HCT116 (cell line): ENCODE measurements around the gene ACTA2. TPM values are rescaled to one million over a fixed set of nuclear protein-coding genes. Genes with fewer than 3 reads are reported as not detected.

ENCODE experiments used
- ATAC-seq: fragments of 200-7000 bp; cut with Tn5 transposase; 2 replicates; pipeline ENCODE4 v1.9.1; 2020; ENCODE audit warnings: mild to moderate bottlenecking, moderate library complexity
- BruUV-seq: library from RNA; stranded (reverse); fragments of 400-500 nt; replicated peaks from 2 replicates; lab custom pipeline; 2021; lab: Mats Ljungman, UMichigan
- CTCF ChIA-PET: fragments of 300-600 bp; sonication (Branson Sonifier 250); formaldehyde crosslinking; loops from one replicate; lab custom pipeline; 2021; ENCODE audit warnings: antibody characterized with exemption; lab: Charles Lee
- POLR2A ChIA-PET: fragments of 300-600, 350-600 bp; sonication (Branson Sonifier 250); formaldehyde crosslinking; loops from one replicate; lab custom pipeline; 2021; ENCODE audit warnings: antibody characterized with exemption; lab: Charles Lee
- RAD21 ChIA-PET, 2 experiments: fragments of 300-600 bp; sonication (Branson Sonifier 250); formaldehyde crosslinking; loops; one replicate each; lab custom pipeline; 2023; ENCODE audit warnings: low total read pairs in 2 of 2; ENCODE audit not compliant: uncharacterized antibody in 2 of 2, unreplicated experiment in 2 of 2, low non-redundant PET in 1 of 2; lab: Charles Lee
- DNase-seq: peaks from one replicate; pipeline ENCODE4 v3.0.0-alpha.2; 2010; ENCODE audit warnings: low read depth, low spot score
- H2AFZ ChIP-seq: fragments of 200-600 bp; shearing (Covaris generic), sonication (generic); 2 replicates; pipeline ENCODE4 v1.6.1; 2017; ENCODE audit warnings: low read depth, mixed run types, mixed read lengths, antibody characterized with exemption, low read length; ENCODE audit not compliant: poor library complexity, severe bottlenecking
- H3K27ac ChIP-seq: 2 replicates; pipeline ENCODE4 v1.5.1; 2012; ENCODE audit warnings: low read depth, low read length
- H3K27me3 ChIP-seq: fragments of 200-600 bp; sonication (generic); 2 replicates; pipeline ENCODE4 v1.6.1; 2016; ENCODE audit warnings: mixed run types, low read length, mixed read lengths; ENCODE audit not compliant: insufficient read depth
- H3K36me3 ChIP-seq, 2 experiments: fragments of 200-500 bp in 1 of 2; fragments of 200-600 bp in 1 of 2; sonication (Bioruptor generic) in 1 of 2; sonication (generic) in 1 of 2; 2 replicates each; pipeline versions ENCODE4 v1.5.1 to v1.6.1; 2014 to 2016; ENCODE audit warnings: low read length in 2 of 2, inconsistent platforms in 1 of 2, mixed read lengths in 1 of 2, mixed run types in 1 of 2; ENCODE audit not compliant: insufficient read depth in 2 of 2, control insufficient read depth in 1 of 2
- H3K4me1 ChIP-seq, 2 experiments: fragments of 200-600 bp in 1 of 2; sonication (generic) in 1 of 2; 2 replicates each; pipeline versions ENCODE4 v1.5.1 to v1.6.1; 2012 to 2017; ENCODE audit warnings: low read length in 2 of 2, inconsistent platforms in 1 of 2, mild to moderate bottlenecking in 1 of 2, mixed read lengths in 1 of 2, mixed run types in 1 of 2, moderate library complexity in 1 of 2; ENCODE audit not compliant: insufficient read depth in 2 of 2, control insufficient read depth in 1 of 2
- H3K4me2 ChIP-seq: fragments of 200-600 bp; sonication (generic); 2 replicates; pipeline ENCODE4 v1.6.1; 2017; ENCODE audit warnings: mixed run types, low read length, mixed read lengths
- H3K4me3 ChIP-seq, 2 experiments: fragments of 200-600 bp in 1 of 2; sonication (generic) in 1 of 2; replicated peaks in 1 of 2; 2 replicates each; pipeline ENCODE4 v1.5.1; 2011 to 2016; ENCODE audit warnings: low read length in 2 of 2, control low read depth in 1 of 2, low read depth in 1 of 2, mild to moderate bottlenecking in 1 of 2, mixed read lengths in 1 of 2, mixed run types in 1 of 2
- H3K79me2 ChIP-seq: fragments of 200-600 bp; sonication (generic); 2 replicates; pipeline ENCODE4 v1.6.1; 2017; ENCODE audit warnings: mild to moderate bottlenecking, mixed run types, low read length, moderate library complexity, mixed read lengths; ENCODE audit not compliant: insufficient read depth
- H3K9ac ChIP-seq: fragments of 200-600 bp; sonication (generic); 2 replicates; pipeline ENCODE4 v1.6.1; 2016; ENCODE audit warnings: low read length, mixed read lengths
- H3K9me2 ChIP-seq: fragments of 200-600 bp; sonication (generic), shearing (Covaris generic); 2 replicates; pipeline ENCODE4 v1.6.1; 2017; ENCODE audit warnings: mixed run types, mild to moderate bottlenecking, moderate library complexity; ENCODE audit not compliant: insufficient read depth
- H3K9me3 ChIP-seq, 2 experiments: fragments of 200-500 bp in 1 of 2; fragments of 200-600 bp in 1 of 2; sonication (Bioruptor generic) in 1 of 2; sonication (generic) in 1 of 2; 2 replicates each; pipeline ENCODE4 v1.6.1; 2014 to 2017; ENCODE audit warnings: low read length in 2 of 2, mixed read lengths in 2 of 2, inconsistent platforms in 1 of 2, low read depth in 1 of 2, mild to moderate bottlenecking in 1 of 2, mixed run types in 1 of 2, moderate library complexity in 1 of 2; ENCODE audit not compliant: control insufficient read depth in 1 of 2, insufficient read depth in 1 of 2
- H4K20me1 ChIP-seq: fragments of 200-600 bp; sonication (generic), shearing (Covaris generic); 2 replicates; pipeline ENCODE4 v1.6.1; 2017; ENCODE audit warnings: mixed run types, mild to moderate bottlenecking, moderate library complexity; ENCODE audit not compliant: insufficient read depth
- CBX3 ChIP-seq: IDR thresholded peaks from 2 replicates; pipeline ENCODE4 v1.6.1; 2012; ENCODE audit warnings: low read depth
- CEBPB ChIP-seq: IDR thresholded peaks from 2 replicates; pipeline ENCODE4 v1.6.1; 2012; ENCODE audit warnings: low read depth
- EGR1 ChIP-seq: IDR thresholded peaks from 2 replicates; pipeline ENCODE4 v1.6.1; 2012; ENCODE audit warnings: low read depth
- EZH2 ChIP-seq: fragments of 200-600 bp; sonication (generic); IDR thresholded peaks from 2 replicates; pipeline ENCODE4 v1.6.1; 2017; ENCODE audit warnings: antibody characterized with exemption, mixed run types
- EZH2phosphoT487 ChIP-seq: fragments of 200-600 bp; IDR thresholded peaks from 2 replicates; pipeline ENCODE4 v1.6.1; 2018; ENCODE audit warnings: antibody characterized with exemption, borderline replicate concordance
- MAX ChIP-seq: IDR thresholded peaks from 2 replicates; pipeline ENCODE4 v1.6.1; 2012
- POLR2AphosphoS5 ChIP-seq: IDR thresholded peaks from 2 replicates; pipeline ENCODE4 v1.6.1; 2011; ENCODE audit warnings: mild to moderate bottlenecking, low read depth, low read length, moderate library complexity
- SIN3A ChIP-seq: IDR thresholded peaks from 2 replicates; pipeline ENCODE4 v1.6.1; 2012; ENCODE audit warnings: low read depth
- TCF7L2 ChIP-seq: IDR thresholded peaks from 2 replicates; pipeline ENCODE4 v1.7.0; 2011; ENCODE audit warnings: borderline replicate concordance, inconsistent platforms; ENCODE audit not compliant: insufficient read depth, insufficient read length; ENCODE audit errors: extremely low read depth
- YY1 ChIP-seq: IDR thresholded peaks from 2 replicates; pipeline ENCODE4 v1.6.1; 2011; ENCODE audit warnings: low read length, low read depth, moderate library complexity, mild to moderate bottlenecking; ENCODE audit not compliant: insufficient replicate concordance; ENCODE audit errors: extremely low read depth
- ZBTB33 ChIP-seq: IDR thresholded peaks from 2 replicates; pipeline ENCODE4 v1.6.1; 2011; ENCODE audit warnings: mild to moderate bottlenecking, low read length, moderate library complexity; ENCODE audit not compliant: insufficient replicate concordance; ENCODE audit errors: extremely low read depth
- ZFX ChIP-seq: fragments of 450-650 bp; IDR thresholded peaks from 2 replicates; pipeline ENCODE4 v1.6.1; 2017
- intact Hi-C: fragments of 100-400 bp; cut with micrococcal nuclease; formaldehyde crosslinking; loops from 2 replicates; pipeline ENCODE4 v1.10.0; 2022
- total RNA-seq: library from RNA; stranded (reverse); gene quantifications from one replicate; pipeline ENCODE4 v1.2.1, GENCODE V29; 2021; ENCODE audit not compliant: unreplicated experiment
- TF ChIP-seq, protein P1 (sequence below): IDR thresholded peaks from 2 replicates; pipeline ENCODE4 v1.6.1; 2012

The ACTA2 gene
- total RNA-seq, 1 experiment from 2014 or later = 9.4 TPM

DNA sequence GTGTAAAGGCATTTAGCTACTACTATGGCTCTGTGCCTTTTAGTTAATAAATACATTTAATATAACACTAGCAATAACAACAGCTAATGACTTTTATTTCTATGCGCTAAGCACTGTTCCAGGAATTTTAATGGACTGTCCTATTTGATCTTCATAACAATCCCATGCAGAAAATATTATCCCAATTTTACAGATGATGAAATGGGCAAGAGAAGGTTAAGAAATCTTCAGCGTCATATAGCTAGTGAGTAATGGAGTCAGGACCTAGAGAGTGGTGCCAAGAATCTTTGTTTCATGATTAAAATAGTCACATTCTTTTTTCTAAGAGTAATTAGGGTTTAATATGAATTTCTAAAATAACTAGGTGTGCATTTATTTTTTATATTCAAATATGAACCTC is 32.4 kb downstream of the ACTA2 start:
- no peaks in the 10 kb centered on the region for H3K79me2 ChIP-seq
- no peaks in the 10 kb centered on the region for H4K20me1 ChIP-seq
- H3K27ac ChIP-seq = no peak overlapping the region
- ATAC-seq = no peak
- ChIA-PET RAD21 (no interaction called here), CTCF (interaction anchor here (1.3 to 3.5 kb wide), 2 partner anchors 13 to 67 kb away, joined by 5 to 12 read pairs; no protein-coding TSS in a partner anchor), POLR2A (no interaction called here)
- H3K4me3 ChIP-seq = no peak overlapping the region
- no peak overlapping the region for H3K9ac ChIP-seq
- 0 out of 4 replicates have a peak, but pooled peaks cover 0 to 5% of the 10 kb centered on the region in 2 experiments for H3K36me3 ChIP-seq
- no peaks in the 10 kb centered on the region for H3K4me1 ChIP-seq
- DNase-seq = no peak
- H3K9me3 ChIP-seq = no peaks in the 10 kb centered on the region
- no peak overlapping the region for H3K4me2 ChIP-seq
- no peak for TF ChIP-seq TCF7L2
- no peak for TF ChIP-seq CBX3
- TF ChIP-seq CEBPB = no peak
- TF ChIP-seq ZFX = no peak
- TF ChIP-seq EZH2 = no peak
- TF ChIP-seq, protein P1, sequence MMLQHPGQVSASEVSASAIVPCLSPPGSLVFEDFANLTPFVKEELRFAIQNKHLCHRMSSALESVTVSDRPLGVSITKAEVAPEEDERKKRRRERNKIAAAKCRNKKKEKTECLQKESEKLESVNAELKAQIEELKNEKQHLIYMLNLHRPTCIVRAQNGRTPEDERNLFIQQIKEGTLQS = no peak
- no peak for TF ChIP-seq SIN3A
- no peak for TF ChIP-seq YY1
- no peak for TF ChIP-seq EZH2phosphoT487
- no peak for TF ChIP-seq ZBTB33
- no peak for TF ChIP-seq MAX
- TF ChIP-seq POLR2AphosphoS5 = no peak
- no peak for TF ChIP-seq EGR1
- no peak overlapping the region for H2AFZ ChIP-seq
- H3K27me3 ChIP-seq = no peaks in the 10 kb centered on the region
- intact Hi-C loops = no loop called here
- BruUV-seq = no TSS peak
- no peaks in the 10 kb centered on the region for H3K9me2 ChIP-seq
